ENCODE data around the gene STK11IP.

Gene STK11IP

GRCh38 chr2:219563271-219563928 is 34.3 kb upstream of the STK11IP start:
- DNase-seq, result no peak

GRCh38 chr2:219565130-219566080 is 32.3 kb upstream of the STK11IP start:
- no peak for DNase-seq

- DNase-seq, result no peak
These were observed 31.0 kb upstream of the STK11IP start for GRCh38 chr2:219566640-219567039.

- no peak for DNase-seq
These were observed 30.5 kb upstream of the STK11IP start for GRCh38 chr2:219567131-219567530.

GRCh38 chr2:219567791-219568361 is 29.8 kb upstream of the STK11IP start:
- no peak for DNase-seq

GRCh38 chr2:219569041-219569440 is 28.6 kb upstream of the STK11IP start:
- no peak for DNase-seq

- no peak for DNase-seq
These were observed 28.0 kb upstream of the STK11IP start for GRCh38 chr2:219569635-219570034.

- no peak for DNase-seq
These were observed 27.3 kb upstream of the STK11IP start for GRCh38 chr2:219570194-219570923.

GRCh38 chr2:219570924-219571310 is 26.7 kb upstream of the STK11IP start:
- no peak for DNase-seq

GRCh38 chr2:219571311-219572236 is 26.1 kb upstream of the STK11IP start, which contains the start of gene OBSL1:
OBSL1 (minus strand) TSS chr2:219571539; CDS start chr2:219571232, 307 bp downstream.
- no peak for DNase-seq

- no peak for DNase-seq
These were observed 25.2 kb upstream of the STK11IP start, which contains the start of gene INHA for GRCh38 chr2:219572237-219573001. INHA (plus strand) TSS chr2:219572310; CDS start chr2:219572375, 65 bp downstream.

GRCh38 chr2:219573166-219573565 is 24.5 kb upstream of the STK11IP start:
- DNase-seq, result no peak

GRCh38 chr2:219574484-219575311 is 23.0 kb upstream of the STK11IP start:
- DNase-seq, result no peak

- DNase-seq, result no peak
These were observed 21.8 kb upstream of the STK11IP start for GRCh38 chr2:219575566-219576504.

- DNase-seq, result no peak
These were observed 20.9 kb upstream of the STK11IP start for GRCh38 chr2:219576505-219577388.

GRCh38 chr2:219578811-219579613 is 18.6 kb upstream of the STK11IP start:
- no peak for DNase-seq

GRCh38 chr2:219581346-219581745 is 16.3 kb upstream of the STK11IP start:
- no peak for DNase-seq
